HS-5 (cell line): Measurements from ENCODE around the gene CDC26.
"Not testable (repeated sequence)": the region's sequence is repeated elsewhere in the genome, so short reads cannot be mapped to it uniquely, and the experiment has no call there.

Source experiments
- DNase-seq: peaks from one replicate; pipeline ENCODE4 v3.0.0-alpha.2; 2012; ENCODE audit warnings: low read depth

Gene CDC26

DNA sequence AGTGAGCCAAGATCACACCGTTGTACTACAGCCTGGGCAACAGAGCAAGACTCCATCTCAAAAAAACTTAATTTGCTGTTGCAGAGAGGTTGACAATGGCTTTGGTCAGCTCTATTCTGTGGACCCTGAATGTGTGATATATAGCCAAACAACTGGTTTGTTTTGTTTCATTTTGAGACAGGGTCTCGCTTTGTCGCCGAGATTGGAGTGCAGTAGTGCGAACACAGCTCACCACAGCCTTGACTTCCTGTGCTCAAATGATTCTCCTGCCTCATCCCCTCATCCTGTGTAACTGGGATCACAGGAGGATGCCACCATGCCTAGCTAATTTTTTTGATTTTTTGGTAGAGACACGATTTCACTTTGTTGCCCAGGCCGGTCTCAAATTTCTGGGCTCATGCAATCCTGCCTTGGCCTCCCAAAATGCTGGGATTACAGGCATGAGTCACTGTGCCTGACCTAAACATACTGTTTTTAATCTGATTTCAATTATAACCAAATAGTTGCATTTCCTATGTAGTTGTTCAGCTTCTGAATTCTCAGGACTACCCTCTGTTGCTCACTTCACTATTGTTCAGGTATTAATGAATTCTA lies 18.0 kb upstream of the CDC26 start:
- peak; percentile 25 for DNase-seq

GRCh38 chr9:113290052-113290607 lies 14.8 kb upstream of the CDC26 start:
- DNase-seq = no peak

GRCh38 chr9:113289091-113289490 lies 13.7 kb upstream of the CDC26 start:
- no peak for DNase-seq

DNA sequence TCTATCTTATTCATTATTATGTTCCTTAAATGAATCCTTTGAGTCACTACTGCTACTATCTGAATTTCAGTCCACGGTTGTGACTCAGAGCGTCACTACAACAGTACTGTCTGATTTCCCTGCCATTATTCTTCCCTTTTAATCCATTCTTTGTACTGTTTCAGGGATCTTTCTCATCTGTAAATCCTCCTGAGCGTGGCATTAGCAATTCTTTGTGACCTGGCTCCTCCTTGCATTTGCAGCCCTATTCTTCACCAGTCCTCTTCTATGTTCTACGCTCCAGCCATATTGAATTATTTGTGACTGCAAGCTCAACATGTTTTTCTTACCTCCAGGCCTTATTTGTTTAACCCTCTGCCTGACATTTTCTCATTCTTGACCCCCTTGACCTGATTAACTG lies 6.0 kb upstream of the CDC26 start:
- DNase-seq = no peak

DNA sequence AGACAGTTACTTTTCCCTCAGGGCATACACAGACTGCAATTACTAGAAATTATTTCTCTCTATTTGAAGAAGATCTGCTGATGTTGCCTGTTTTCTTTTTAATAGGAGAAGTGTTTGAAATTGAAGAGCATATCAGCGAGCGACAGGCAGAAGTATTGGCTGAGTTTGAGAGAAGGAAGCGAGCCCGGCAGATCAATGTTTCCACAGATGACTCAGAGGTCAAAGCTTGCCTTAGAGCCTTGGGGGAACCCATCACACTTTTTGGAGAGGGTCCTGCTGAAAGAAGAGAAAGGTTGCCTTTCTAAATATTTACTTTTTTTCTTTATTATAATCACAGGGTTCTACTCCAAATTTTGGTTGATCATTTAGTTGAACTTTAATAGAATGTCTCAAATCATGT lies 3.5 kb upstream of the CDC26 start:
- DNase-seq = no peak

DNA sequence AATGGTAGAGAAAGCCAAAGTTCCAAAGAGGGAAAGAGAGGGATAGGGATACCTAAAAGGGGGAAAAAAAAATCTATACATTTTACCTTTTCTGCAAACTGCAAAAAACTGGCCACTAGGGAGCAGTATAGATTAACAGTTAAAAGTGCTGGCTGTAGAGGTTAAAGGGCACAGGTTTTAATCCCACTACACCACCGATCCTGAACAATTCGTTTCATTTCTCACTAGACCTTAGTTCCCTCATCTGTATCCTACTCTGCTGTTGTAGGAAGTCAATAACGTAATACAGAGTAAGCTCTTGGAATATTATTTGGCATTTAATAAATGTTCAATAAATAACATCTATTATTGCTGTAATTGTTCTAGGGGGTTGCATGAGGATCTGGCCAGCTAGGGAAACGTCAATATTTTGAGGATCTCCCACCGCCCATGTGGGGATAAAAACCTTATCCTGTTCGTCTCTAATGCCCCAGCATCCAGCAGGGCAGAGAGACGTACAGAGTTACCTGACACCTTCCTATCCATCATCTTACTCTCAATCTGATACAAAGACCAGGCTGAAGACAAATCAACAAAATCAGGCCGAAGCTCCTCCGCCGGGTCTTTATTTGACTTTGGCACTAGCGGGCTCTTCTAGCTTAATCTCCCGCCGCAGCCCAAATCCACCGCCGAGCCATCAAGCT lies 757 bp downstream of the CDC26 start:
- peak; percentile 31 for DNase-seq

DNA sequence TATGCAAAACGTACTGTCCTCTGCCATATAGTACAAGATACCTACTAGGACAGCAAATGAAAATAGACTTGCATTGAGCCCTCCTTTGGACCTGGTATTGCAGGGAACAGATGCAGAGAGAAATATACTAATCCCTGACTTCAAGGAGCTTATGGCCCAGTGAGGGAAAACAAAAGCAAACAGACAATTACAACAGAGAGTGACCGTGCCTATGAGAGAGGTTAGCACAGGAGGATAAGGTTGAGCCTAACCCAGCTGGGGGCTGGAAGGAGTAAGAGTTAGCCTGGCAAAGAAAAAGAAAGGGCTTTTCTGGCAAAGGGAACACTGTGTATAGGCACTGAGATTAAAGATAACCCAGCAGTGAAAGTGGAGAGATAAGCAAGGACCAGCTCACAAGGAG lies 5.5 kb downstream of the CDC26 start:
- DNase-seq = no peak

DNA sequence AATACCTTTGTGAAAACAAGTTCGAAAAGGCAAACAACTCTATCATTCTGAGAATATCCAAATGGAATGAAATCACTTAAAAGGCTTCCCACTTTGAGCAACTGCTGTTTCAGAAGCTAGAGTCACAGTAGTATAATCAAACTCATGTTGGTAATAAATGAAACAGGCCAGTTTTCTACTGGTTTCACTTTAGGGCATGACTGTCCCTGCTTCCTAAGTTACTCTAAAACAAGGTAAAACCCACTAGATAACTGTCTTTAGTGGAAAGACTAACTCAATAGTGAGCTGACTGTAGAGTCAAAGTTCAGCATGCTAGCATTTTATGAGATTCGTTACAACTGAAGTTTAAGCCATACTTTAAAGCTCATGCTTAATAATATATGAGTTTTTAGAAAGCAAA lies 6.0 kb downstream of the CDC26 start:
- no peak for DNase-seq

GRCh38 chr9:113267911-113268566 lies 7.3 kb downstream of the CDC26 start:
- DNase-seq = no peak

GRCh38 chr9:113266174-113266573 lies 9.2 kb downstream of the CDC26 start:
- no peak for DNase-seq

GRCh38 chr9:113261917-113262671 lies 13.3 kb downstream of the CDC26 start:
- no peak for DNase-seq

DNA sequence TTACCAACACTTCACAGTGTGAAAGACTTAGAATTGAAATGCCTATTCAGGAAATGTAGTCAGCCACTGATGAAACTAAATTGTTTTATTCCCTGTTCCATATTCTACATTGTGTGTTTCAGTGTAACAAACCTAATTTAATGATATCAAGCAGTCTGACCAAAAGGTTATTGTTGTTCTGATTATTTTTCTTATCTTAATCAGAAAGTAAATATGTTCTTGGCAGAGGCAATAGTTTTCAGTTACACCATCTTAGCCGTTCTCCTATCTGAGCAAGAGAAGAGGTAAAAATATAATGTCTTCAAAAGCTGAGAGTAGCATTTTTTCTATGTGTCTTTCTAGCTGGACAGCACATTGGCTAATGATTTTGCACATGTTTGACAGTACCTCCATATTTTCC lies 17.1 kb downstream of the CDC26 start:
- DNase-seq = no peak

DNA sequence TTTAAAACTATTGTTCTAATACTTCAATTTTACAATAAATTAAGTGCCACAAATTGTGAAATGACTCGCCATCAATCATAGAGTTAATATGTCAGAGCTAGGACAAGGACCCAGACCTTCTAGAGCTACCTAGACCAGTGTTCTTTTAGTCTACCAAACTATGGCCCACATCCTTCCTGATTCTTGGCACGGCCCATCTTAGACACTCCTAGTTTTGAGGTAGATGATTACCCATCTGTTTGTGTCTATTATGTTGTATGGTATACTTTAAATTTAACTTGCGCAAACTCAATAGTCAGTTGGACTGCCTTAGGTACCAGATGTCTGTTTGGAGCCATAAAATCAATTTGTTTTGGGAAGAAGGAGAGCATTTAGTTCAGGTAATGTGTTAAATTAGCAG lies 17.5 kb downstream of the CDC26 start:
- DNase-seq = no peak

DNA sequence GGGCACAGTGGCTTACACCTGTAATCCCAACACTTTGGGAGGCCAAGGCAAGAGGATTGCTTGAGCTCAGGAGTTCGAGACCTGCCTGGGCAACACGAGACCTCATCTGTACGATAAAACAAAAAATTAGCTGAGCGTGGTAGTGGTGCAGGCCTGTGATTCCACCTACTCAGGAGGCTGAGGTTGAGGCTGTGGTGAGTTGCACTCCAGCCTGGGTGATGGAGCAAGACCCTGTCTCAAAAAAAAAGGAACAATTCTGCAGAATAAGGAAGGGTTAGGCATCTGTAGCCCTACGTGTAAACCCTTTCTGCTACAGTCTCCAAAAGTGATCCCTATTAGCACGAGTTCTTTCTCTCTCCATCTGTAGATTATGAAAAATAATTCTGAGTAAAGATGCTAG lies 19.9 kb downstream of the CDC26 start:
- DNase-seq = no peak

- DNase-seq = no peak
Measured at GRCh38 chr9:113254991-113255390, 20.4 kb downstream of the CDC26 start.

DNA sequence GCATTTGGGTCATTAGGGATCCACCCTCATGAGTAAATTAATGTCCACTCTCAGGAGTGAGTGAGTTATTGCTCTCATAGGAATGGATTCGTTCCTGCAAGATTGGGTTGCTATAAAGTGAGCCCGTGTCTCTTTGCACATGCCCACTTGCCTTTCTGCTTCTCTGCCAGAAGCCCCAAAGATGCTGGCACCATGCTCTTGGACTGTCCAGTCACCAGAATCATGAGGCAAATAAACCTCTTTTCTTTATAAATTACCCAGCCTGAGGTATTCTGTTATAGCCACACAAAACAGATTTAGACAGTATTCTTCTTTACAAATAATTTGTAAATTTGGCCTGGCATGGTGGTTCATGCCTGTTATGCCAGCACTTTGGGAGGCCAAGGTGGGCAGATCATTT lies 24.6 kb downstream of the CDC26 start:
- DNase-seq = no peak

DNA sequence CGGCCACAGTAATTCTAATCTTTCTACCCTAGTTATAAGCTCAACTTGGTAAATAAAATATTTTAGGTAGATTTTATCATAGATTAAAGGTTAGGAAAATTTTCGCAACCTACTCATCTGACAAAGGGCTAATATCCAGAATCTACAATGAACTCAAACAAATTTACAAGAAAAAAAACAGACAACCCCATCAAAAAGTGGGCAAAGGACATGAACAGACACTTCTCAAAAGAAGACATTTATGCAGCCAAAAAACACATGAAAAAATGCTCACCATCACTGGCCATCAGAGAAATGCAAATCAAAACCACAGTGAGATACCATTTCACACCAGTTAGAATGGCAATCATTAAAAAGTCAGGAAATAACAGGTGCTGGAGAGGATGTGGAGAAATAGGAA lies 25.7 kb downstream of the CDC26 start:
- not testable (repeated sequence) for DNase-seq

- no peak for DNase-seq
Measured at GRCh38 chr9:113247640-113248039, 27.7 kb downstream of the CDC26 start.

DNA sequence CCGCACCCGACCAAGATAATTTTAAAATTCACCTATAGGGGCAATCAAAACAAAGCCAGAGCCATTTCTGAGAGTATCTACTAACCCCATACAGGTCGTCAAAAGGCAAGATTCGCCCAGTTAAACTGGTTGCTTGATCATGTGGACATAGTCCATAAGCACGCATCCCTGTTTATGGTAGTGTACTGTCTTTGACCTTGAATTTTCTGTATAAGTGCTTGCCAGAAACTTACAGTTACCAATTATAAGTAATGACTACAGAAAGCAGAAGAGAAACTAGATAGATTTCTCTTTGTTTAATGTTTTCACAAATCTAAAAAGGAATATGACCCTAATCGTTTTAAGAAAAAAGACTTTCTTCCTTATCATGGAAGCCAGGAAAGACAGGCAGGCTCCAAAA lies 28.4 kb downstream of the CDC26 start:
- no peak for DNase-seq

DNA sequence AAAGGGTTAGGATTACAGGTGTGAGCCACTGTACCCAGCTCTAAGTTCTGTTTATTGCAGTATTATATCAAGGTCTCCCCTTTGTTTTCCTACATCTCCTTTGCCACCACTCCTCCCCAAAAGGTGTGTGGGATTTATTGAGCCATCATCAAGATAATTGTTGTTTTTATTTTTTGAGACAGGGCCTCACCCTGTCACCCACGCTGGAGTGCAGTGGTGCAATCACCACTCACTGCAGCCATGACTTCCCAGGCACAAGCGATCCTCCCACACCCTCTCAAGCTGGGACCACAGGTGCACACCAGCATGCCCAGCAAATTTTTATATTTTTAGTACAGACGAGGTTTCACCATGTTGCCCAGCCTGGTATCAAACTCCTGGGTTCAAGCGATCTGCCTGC lies 29.5 kb downstream of the CDC26 start:
- no peak for DNase-seq

DNA sequence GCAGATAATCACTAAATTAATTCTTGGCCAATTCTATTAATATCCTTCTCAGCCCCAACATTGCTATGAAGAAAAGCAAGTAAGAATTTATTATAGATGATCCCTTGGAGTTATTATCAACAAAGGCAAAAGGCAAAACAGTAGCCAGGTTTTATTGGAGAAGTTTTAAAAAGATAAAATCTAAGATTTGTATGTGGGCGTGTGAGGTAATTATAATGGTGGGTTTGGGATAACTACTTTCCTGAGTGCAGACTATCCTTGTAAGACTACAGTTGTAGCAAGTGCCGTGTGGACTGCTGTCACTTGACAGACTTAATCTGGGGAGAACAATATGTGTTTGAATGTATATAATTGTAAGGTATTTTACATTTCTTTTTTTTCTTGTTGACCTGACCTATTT lies 30.8 kb downstream of the CDC26 start:
- DNase-seq = no peak

- DNase-seq = no peak
Measured at GRCh38 chr9:113241161-113241560, 34.2 kb downstream of the CDC26 start.

DNA sequence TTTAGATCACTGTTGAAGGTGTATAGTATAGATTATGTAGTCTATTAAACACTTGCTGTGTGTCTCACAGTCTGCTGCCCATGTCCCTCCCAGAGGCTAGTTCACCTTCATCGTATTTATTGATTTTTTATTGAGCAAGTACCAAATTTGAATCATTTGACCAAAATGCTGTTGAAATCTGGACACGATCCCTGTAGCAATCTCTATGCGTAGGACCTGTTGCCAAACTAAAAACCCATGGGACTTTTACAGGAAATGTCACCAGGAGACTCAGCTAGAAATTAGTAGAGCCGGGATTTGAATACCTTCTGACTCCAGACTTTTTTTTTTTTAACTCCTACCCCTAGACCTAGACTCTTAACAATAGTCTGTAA lies 36.5 kb downstream of the CDC26 start:
- DNase-seq = no peak
